SK-N-SH treated with all-trans-retinoic acid at 6 μM for 48 hours (cell line): ENCODE data around the gene COL23A1.

Experiments used
- ATAC-seq: fragments of 200-7000 bp; cut with Tn5 transposase; 3 replicates; pipeline ENCODE4 v1.9.1; 2020; ENCODE audit warnings: mild to moderate bottlenecking, moderate library complexity
- ARNTL ChIP-seq: fragments of 450-650 bp; formaldehyde crosslinking; IDR thresholded peaks from 2 replicates; pipeline ENCODE4 v1.5.0; 2020; ENCODE audit warnings: low read depth, mild to moderate bottlenecking, moderate library complexity, borderline replicate concordance
- BACH2 ChIP-seq: fragments of 250-450 bp; sonication (Bioruptor Pico); IDR thresholded peaks from 2 replicates; pipeline ENCODE4 v1.9.0; 2021; ENCODE audit warnings: mild to moderate bottlenecking, borderline replicate concordance
- ESRRG ChIP-seq: fragments of 250-450 bp; sonication (Bioruptor Pico); IDR thresholded peaks from 2 replicates; pipeline ENCODE4 v1.6.1; 2021; ENCODE audit warnings: mild to moderate bottlenecking
- GLIS3 ChIP-seq: fragments of 250-450 bp; sonication (Bioruptor Pico); IDR thresholded peaks from 2 replicates; pipeline ENCODE4 v1.5.0; 2020; ENCODE audit warnings: mild to moderate bottlenecking, moderate library complexity
- PPARA ChIP-seq: fragments of 250-450 bp; sonication (Bioruptor Pico); IDR thresholded peaks from 2 replicates; pipeline ENCODE4 v1.5.0; 2020; ENCODE audit warnings: mild to moderate bottlenecking, borderline replicate concordance
- RARB ChIP-seq: fragments of 250-450 bp; sonication (Bioruptor Pico); IDR thresholded peaks from 2 replicates; pipeline ENCODE4 v1.8.0; 2021; ENCODE audit warnings: mild to moderate bottlenecking, moderate library complexity
- SNAI2 ChIP-seq: fragments of 250-450 bp; sonication (Bioruptor Pico); IDR thresholded peaks from 2 replicates; pipeline ENCODE4 v1.5.0; 2020; ENCODE audit warnings: mild to moderate bottlenecking, moderate library complexity
- TCF4 ChIP-seq: fragments of 250-450 bp; sonication (Bioruptor Pico); IDR thresholded peaks from 2 replicates; pipeline ENCODE4 v1.8.0; 2021; ENCODE audit warnings: mild to moderate bottlenecking, moderate library complexity, borderline replicate concordance
- TOX ChIP-seq: fragments of 250-450 bp; sonication (Bioruptor Pico); IDR thresholded peaks from 2 replicates; pipeline ENCODE4 v1.8.0; 2021; ENCODE audit warnings: mild to moderate bottlenecking, moderate library complexity, borderline replicate concordance
- ZC3H10 ChIP-seq: fragments of 250-450 bp; sonication (Bioruptor Pico); IDR thresholded peaks from 2 replicates; pipeline ENCODE4 v1.5.1; 2021; ENCODE audit warnings: mild to moderate bottlenecking, moderate library complexity
- ZFP3 ChIP-seq: fragments of 250-450 bp; sonication (Bioruptor Pico); IDR thresholded peaks from 2 replicates; pipeline ENCODE4 v1.5.0; 2020; ENCODE audit warnings: mild to moderate bottlenecking, moderate library complexity
- ZFP30 ChIP-seq: fragments of 450-650 bp; formaldehyde crosslinking; IDR thresholded peaks from 2 replicates; pipeline ENCODE4 v1.5.0; 2022; ENCODE audit warnings: mild to moderate bottlenecking, moderate library complexity
- ZNF565 ChIP-seq: fragments of 450-650 bp; formaldehyde crosslinking; conservative IDR thresholded peaks from 2 replicates; pipeline ENCODE4 v1.5.0; 2020; ENCODE audit warnings: low read depth, mild to moderate bottlenecking, moderate library complexity
- ZNF70 ChIP-seq: fragments of 450-650 bp; formaldehyde crosslinking; IDR thresholded peaks from 2 replicates; pipeline ENCODE4 v1.5.0; 2020; ENCODE audit warnings: mild to moderate bottlenecking, moderate library complexity
- ZNF8 ChIP-seq: fragments of 450-650 bp; formaldehyde crosslinking; IDR thresholded peaks from 2 replicates; pipeline ENCODE4 v1.5.0; 2020; ENCODE audit warnings: mild to moderate bottlenecking, moderate library complexity
- TF ChIP-seq, protein P1 (sequence below): fragments of 250-450 bp; sonication (Bioruptor Pico); IDR thresholded peaks from 2 replicates; pipeline ENCODE4 v1.5.1; 2020; ENCODE audit warnings: low read depth, mild to moderate bottlenecking, moderate library complexity
- TF ChIP-seq, protein P2 (sequence below): fragments of 250-450 bp; sonication (Bioruptor Pico); IDR thresholded peaks from 2 replicates; pipeline ENCODE4 v1.5.1; 2021; ENCODE audit warnings: mild to moderate bottlenecking, moderate library complexity
- TF ChIP-seq, protein P3 (sequence below): fragments of 250-450 bp; sonication (Bioruptor Pico); IDR thresholded peaks from 2 replicates; pipeline ENCODE4 v1.8.0; 2020; ENCODE audit warnings: mild to moderate bottlenecking, moderate library complexity, borderline replicate concordance
- TF ChIP-seq, protein P4 (sequence below): fragments of 250-450 bp; sonication (Bioruptor Pico); IDR thresholded peaks from 2 replicates; pipeline ENCODE4 v1.5.0; 2020; ENCODE audit warnings: mild to moderate bottlenecking, moderate library complexity
- TF ChIP-seq, protein P5 (sequence below): fragments of 250-450 bp; sonication (Bioruptor Pico); IDR thresholded peaks from 2 replicates; pipeline ENCODE4 v1.8.0; 2021; ENCODE audit warnings: low read depth, mild to moderate bottlenecking, moderate library complexity, borderline replicate concordance

Gene COL23A1

DNA sequence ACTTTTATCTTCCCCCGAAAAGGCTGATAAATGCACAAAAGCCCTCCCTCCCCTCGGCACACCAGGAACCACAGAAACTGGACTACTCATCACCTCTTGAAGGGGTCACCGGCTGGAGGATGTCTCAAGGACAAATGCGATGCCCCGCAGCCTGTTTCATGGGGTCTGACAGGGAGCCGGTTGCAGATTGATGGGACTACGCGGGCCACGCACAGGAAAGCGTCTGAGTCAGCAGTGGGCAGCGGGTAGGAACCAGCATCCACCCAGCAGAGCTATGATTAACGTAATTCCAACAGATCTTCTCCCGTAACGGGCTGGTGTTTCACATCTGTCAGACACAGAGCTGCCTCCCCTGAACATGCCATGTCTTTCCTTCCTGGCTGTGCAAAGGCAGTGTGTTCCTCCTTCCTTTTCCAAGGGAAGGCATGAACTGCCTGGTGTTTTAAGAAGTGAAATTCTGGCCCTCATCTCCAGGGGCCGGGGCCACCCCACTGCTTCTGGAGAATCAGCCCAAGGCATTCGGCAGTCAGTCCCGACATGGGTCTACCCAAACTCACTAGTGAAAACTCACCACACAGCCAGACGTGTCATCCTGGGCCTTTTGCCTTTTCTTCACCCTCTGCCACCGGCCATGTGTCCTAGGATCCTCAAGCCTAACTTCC lies 213.1 kb downstream of the COL23A1 start:
- no peak for TF ChIP-seq ZNF70 (CRISPR knock-in tag)
- no peak for TF ChIP-seq RARB (CRISPR knock-in tag)
- TF ChIP-seq, protein P1, sequence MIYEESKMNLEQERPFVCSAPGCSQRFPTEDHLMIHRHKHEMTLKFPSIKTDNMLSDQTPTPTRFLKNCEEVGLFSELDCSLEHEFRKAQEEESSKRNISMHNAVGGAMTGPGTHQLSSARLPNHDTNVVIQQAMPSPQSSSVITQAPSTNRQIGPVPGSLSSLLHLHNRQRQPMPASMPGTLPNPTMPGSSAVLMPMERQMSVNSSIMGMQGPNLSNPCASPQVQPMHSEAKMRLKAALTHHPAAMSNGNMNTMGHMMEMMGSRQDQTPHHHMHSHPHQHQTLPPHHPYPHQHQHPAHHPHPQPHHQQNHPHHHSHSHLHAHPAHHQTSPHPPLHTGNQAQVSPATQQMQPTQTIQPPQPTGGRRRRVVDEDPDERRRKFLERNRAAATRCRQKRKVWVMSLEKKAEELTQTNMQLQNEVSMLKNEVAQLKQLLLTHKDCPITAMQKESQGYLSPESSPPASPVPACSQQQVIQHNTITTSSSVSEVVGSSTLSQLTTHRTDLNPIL (CRISPR knock-in tag) = no peak
- TF ChIP-seq ZNF8 (CRISPR knock-in tag) = no peak
- TF ChIP-seq ZC3H10 (CRISPR knock-in tag) = no peak
- TF ChIP-seq TOX = no peak
- TF ChIP-seq, protein P2, sequence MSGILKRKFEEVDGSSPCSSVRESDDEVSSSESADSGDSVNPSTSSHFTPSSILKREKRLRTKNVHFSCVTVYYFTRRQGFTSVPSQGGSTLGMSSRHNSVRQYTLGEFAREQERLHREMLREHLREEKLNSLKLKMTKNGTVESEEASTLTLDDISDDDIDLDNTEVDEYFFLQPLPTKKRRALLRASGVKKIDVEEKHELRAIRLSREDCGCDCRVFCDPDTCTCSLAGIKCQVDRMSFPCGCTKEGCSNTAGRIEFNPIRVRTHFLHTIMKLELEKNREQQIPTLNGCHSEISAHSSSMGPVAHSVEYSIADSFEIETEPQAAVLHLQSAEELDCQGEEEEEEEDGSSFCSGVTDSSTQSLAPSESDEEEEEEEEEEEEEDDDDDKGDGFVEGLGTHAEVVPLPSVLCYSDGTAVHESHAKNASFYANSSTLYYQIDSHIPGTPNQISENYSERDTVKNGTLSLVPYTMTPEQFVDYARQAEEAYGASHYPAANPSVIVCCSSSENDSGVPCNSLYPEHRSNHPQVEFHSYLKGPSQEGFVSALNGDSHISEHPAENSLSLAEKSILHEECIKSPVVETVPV (CRISPR knock-in tag) = no peak
- TF ChIP-seq, protein P3, sequence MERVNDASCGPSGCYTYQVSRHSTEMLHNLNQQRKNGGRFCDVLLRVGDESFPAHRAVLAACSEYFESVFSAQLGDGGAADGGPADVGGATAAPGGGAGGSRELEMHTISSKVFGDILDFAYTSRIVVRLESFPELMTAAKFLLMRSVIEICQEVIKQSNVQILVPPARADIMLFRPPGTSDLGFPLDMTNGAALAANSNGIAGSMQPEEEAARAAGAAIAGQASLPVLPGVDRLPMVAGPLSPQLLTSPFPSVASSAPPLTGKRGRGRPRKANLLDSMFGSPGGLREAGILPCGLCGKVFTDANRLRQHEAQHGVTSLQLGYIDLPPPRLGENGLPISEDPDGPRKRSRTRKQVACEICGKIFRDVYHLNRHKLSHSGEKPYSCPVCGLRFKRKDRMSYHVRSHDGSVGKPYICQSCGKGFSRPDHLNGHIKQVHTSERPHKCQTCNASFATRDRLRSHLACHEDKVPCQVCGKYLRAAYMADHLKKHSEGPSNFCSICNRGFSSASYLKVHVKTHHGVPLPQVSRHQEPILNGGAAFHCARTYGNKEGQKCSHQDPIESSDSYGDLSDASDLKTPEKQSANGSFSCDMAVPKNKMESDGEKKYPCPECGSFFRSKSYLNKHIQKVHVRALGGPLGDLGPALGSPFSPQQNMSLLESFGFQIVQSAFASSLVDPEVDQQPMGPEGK (CRISPR knock-in tag) = no peak
- TF ChIP-seq, protein P4, sequence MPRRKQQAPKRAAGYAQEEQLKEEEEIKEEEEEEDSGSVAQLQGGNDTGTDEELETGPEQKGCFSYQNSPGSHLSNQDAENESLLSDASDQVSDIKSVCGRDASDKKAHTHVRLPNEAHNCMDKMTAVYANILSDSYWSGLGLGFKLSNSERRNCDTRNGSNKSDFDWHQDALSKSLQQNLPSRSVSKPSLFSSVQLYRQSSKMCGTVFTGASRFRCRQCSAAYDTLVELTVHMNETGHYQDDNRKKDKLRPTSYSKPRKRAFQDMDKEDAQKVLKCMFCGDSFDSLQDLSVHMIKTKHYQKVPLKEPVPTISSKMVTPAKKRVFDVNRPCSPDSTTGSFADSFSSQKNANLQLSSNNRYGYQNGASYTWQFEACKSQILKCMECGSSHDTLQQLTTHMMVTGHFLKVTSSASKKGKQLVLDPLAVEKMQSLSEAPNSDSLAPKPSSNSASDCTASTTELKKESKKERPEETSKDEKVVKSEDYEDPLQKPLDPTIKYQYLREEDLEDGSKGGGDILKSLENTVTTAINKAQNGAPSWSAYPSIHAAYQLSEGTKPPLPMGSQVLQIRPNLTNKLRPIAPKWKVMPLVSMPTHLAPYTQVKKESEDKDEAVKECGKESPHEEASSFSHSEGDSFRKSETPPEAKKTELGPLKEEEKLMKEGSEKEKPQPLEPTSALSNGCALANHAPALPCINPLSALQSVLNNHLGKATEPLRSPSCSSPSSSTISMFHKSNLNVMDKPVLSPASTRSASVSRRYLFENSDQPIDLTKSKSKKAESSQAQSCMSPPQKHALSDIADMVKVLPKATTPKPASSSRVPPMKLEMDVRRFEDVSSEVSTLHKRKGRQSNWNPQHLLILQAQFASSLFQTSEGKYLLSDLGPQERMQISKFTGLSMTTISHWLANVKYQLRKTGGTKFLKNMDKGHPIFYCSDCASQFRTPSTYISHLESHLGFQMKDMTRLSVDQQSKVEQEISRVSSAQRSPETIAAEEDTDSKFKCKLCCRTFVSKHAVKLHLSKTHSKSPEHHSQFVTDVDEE = no peak
- TF ChIP-seq BACH2 (CRISPR knock-in tag) = no peak
- no peak for TF ChIP-seq ZFP3 (CRISPR knock-in tag)
- no peak for TF ChIP-seq TCF4 (CRISPR knock-in tag)
- ATAC-seq = no peak

DNA sequence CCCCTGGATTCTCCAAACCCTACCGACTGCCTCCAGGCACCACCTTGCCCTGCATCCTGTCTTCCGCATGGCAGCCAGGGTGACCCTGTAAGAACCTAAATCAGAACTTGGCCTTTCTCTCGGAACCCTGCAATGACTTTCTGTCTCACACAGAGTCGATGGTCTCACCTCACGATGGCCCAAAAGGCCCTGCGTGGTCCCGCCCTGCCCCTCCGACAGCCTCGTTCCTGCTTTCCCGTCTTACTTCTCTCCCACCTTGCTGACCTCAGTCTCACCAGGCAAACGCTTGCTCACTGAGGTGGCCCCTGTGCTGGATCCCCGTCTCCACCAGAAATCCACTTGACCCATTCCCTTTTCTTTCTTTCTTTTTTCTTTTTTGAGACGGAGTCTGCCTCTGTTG lies 214.8 kb downstream of the COL23A1 start:
- TF ChIP-seq ZC3H10 (CRISPR knock-in tag) = no peak
- no peak for ATAC-seq

DNA sequence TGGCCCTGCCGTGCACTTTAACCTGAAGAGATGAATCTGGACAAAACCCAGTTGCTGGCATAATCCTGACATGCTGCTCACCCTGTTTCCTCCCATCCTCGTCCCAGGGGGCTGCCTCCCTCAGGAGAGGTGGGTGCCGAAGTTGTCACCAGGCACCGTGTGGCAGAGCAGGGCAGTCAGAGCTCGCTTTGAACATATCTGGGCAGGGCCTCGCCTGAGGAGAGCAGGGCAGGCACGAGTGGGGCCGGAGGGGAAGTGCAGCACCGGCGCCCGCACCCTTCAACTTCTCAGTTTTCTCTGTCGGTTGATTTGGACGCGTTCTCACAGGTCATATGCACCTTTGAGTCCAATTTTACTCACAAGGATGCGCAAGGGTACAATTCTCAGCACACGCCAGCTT lies 216.5 kb downstream of the COL23A1 start:
- no peak for ATAC-seq
- no peak for TF ChIP-seq TOX
- TF ChIP-seq TCF4 (CRISPR knock-in tag) = no peak
- TF ChIP-seq SNAI2 (CRISPR knock-in tag) = no peak
- no peak for TF ChIP-seq ZFP3 (CRISPR knock-in tag)
- TF ChIP-seq, protein P1 (CRISPR knock-in tag) = no peak
- TF ChIP-seq RARB (CRISPR knock-in tag) = no peak
- no peak for TF ChIP-seq ZNF70 (CRISPR knock-in tag)
- no peak for TF ChIP-seq ZNF565 (CRISPR knock-in tag)
- TF ChIP-seq, protein P2 (CRISPR knock-in tag) = no peak

DNA sequence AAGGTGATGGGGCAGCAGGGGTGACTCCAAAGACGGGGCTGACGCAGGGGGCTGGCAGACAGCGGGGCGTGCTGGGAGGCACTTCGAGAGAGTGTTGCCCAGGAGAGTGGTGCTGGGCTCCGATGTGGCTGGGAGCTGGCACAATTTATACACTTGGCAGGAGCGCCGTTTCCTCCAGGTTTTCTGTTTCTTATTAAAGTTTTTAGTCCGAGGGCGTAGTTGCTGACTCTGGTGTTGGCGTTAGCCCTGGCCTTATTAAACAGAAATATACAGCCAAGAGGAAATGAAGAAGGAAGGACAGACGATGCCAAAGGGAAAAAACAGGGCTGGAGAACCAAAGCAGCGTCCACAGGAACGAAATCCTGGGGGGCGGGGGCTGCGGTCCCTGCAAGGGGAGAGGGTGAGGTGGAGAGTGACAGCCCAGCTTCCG lies 218.0 kb downstream of the COL23A1 start:
- ATAC-seq = no peak
- TF ChIP-seq PPARA (CRISPR knock-in tag) = no peak
- TF ChIP-seq SNAI2 (CRISPR knock-in tag) = no peak
- no peak for TF ChIP-seq ARNTL
- TF ChIP-seq, protein P5, sequence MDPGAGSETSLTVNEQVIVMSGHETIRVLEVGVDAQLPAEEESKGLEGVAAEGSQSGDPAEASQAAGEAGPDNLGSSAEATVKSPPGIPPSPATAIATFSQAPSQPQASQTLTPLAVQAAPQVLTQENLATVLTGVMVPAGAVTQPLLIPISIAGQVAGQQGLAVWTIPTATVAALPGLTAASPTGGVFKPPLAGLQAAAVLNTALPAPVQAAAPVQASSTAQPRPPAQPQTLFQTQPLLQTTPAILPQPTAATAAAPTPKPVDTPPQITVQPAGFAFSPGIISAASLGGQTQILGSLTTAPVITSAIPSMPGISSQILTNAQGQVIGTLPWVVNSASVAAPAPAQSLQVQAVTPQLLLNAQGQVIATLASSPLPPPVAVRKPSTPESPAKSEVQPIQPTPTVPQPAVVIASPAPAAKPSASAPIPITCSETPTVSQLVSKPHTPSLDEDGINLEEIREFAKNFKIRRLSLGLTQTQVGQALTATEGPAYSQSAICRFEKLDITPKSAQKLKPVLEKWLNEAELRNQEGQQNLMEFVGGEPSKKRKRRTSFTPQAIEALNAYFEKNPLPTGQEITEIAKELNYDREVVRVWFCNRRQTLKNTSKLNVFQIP = no peak
- TF ChIP-seq ESRRG (CRISPR knock-in tag) = no peak
- TF ChIP-seq, protein P4 = no peak
- TF ChIP-seq ZFP30 (CRISPR knock-in tag) = no peak
- no peak for TF ChIP-seq ZFP3 (CRISPR knock-in tag)
- TF ChIP-seq TCF4 (CRISPR knock-in tag) = no peak
- no peak for TF ChIP-seq GLIS3 (CRISPR knock-in tag)
